ENCODE measurements around the gene INPP5K. TPM values are rescaled to one million over a fixed set of nuclear protein-coding genes. Genes with fewer than 3 reads are reported as not detected.

Gene INPP5K
- total and polyA plus RNA-seq, 12 donors, result 26.8 to 45.5 (median 34.8) TPM

GRCh38 chr17:1505586-1505985, 10.8 kb downstream of the INPP5K start:
- no peak overlapping the region for H3K4me3 ChIP-seq
- peaks cover 0 to 83% (median 3%) of the 10 kb centered on the region in 9 donors for H3K36me3 ChIP-seq
- TF ChIP-seq CTCF (IDR thresholded peaks at IDR 0.05), result no peak
- no peak for DNase-seq
- peaks cover 11 to 69% (median 43%) of the 10 kb centered on the region in 9 donors for H3K4me1 ChIP-seq
- peak overlapping the region in 8 of 10 donors; percentile 4 to 72 (median 34) for H3K27ac ChIP-seq
- intact Hi-C loops (cut with DNase I), result no loop called here
- H3K27me3 ChIP-seq, result no peaks in the 10 kb centered on the region
- 49 to 55% methylated on average over 5 of the region's 5 CpGs for WGBS, 2 donors
- no peaks in the 10 kb centered on the region for H3K9me3 ChIP-seq
- ATAC-seq, result peak in 4 of 8 donors; percentile 4 to 52 (median 26)

GRCh38 chr17:1504866-1505265, 11.5 kb downstream of the INPP5K start:
- Histone ChIP-seq H3K4me3 (no peak overlapping the region), H3K27me3 (no peaks in the 10 kb centered on the region), H3K9me3 (no peaks in the 10 kb centered on the region), H3K27ac (peak overlapping the region in 4 of 10 donors; percentile 20 to 72 (median 56)), H3K36me3 (peaks cover 0 to 80% (median 3%) of the 10 kb centered on the region in 9 donors), H3K4me1 (peaks cover 8 to 61% (median 36%) of the 10 kb centered on the region in 9 donors)
- 75 to 85% methylated on average over 3 of the region's 3 CpGs for WGBS, 2 donors
- DNase-seq (no peak), ATAC-seq (no peak)
- no peak for TF ChIP-seq CTCF (IDR thresholded peaks at IDR 0.05)
- intact Hi-C loops (cut with DNase I), result no loop called here

GRCh38 chr17:1503699-1504098, 12.7 kb downstream of the INPP5K start:
- Histone ChIP-seq H3K9me3 (no peaks in the 10 kb centered on the region), H3K4me1 (peaks cover 8 to 56% (median 29%) of the 10 kb centered on the region in 9 donors), H3K36me3 (peaks cover 0 to 81% (median 3%) of the 10 kb centered on the region in 9 donors), H3K27ac (peak overlapping the region in 1 of 10 donors; percentile 2), H3K27me3 (no peaks in the 10 kb centered on the region), H3K4me3 (no peak overlapping the region)
- WGBS, 2 donors, result 51 to 61% methylated on average over 10 of the region's 10 CpGs
- TF ChIP-seq CTCF (IDR thresholded peaks at IDR 0.05), result no peak
- peak in 1 of 8 donors; percentile 36 for ATAC-seq
- DNase-seq, result no peak
- intact Hi-C loops (cut with DNase I), result no loop called here

GRCh38 chr17:1498869-1499268, 17.5 kb downstream of the INPP5K start:
- Histone ChIP-seq H3K27me3 (no peaks in the 10 kb centered on the region), H3K36me3 (peaks cover 0 to 78% (median 6%) of the 10 kb centered on the region in 9 donors), H3K9me3 (no peaks in the 10 kb centered on the region), H3K4me1 (peaks cover 7 to 56% (median 42%) of the 10 kb centered on the region in 9 donors), H3K4me3 (no peak overlapping the region), H3K27ac (peak overlapping the region in 3 of 10 donors; percentile 28 to 99 (median 97))
- TF ChIP-seq CTCF (IDR thresholded peaks at IDR 0.05), result no peak
- ATAC-seq (no peak), DNase-seq (no peak)
- WGBS, 2 donors, result 84 to 86% methylated on average over 9 of the region's 9 CpGs
- intact Hi-C loops (cut with DNase I), result no loop called here
